Testis (tissue), 2 donors: ENCODE measurements around the gene BBLN.

Experiments used
- POLR2A ChIP-seq: fragments of 450-650 bp; IDR thresholded peaks from one replicate; pipeline ENCODE4 v1.6.1; 2017; ENCODE audit warnings: antibody characterized with exemption, mild to moderate bottlenecking, moderate library complexity
- TF ChIP-seq, protein P1 (sequence below), 3 experiments: fragments of 450-650 bp in 2 of 3; fragments of 200-600 bp in 1 of 3; sonication (generic) in 1 of 3; IDR thresholded peaks; one replicate each; pipeline ENCODE4 v1.5.1; 2016 to 2019; ENCODE audit warnings: antibody characterized with exemption in 3 of 3, mild to moderate bottlenecking in 2 of 3, moderate library complexity in 1 of 3

DNA sequence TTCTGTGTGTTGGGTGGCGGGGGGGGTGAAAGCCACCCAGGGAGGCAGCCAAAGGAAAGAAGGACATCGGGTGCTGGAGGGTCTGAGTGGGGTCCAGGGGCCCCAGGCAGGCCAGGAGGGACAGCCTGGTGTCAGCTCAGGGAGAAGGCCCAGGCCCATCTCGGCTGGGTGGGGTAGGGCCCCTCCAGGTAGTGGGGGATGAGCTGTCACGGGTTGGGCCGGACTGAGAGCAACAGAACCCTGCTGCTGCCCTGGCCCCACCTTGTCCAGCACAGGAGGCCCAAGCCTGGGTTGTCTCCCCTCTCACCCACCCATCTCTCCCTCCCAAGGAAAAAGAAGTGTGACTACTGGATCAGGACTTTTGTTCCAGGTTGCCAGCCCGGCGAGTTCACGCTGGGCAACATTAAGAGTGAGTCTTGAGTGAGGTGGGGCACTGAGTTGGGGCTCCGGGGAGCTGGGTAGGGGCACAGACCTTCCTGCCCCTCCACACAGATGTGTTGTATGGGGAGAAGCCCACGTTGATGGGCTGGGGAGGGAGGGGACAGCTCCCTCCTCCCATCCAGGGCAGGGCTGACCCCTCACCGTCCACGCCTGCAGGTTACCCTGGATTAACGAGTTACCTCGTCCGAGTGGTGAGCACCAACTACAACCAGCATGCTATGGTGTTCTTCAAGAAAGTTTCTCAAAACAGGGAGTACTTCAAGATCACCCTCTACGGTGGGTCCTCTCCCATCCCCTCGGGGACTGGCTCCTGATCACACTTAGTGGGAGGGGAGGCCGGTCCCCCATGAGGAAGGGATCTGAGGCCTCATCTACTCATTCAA lies 8.5 kb upstream of the BBLN start:
- TF ChIP-seq, protein P1, sequence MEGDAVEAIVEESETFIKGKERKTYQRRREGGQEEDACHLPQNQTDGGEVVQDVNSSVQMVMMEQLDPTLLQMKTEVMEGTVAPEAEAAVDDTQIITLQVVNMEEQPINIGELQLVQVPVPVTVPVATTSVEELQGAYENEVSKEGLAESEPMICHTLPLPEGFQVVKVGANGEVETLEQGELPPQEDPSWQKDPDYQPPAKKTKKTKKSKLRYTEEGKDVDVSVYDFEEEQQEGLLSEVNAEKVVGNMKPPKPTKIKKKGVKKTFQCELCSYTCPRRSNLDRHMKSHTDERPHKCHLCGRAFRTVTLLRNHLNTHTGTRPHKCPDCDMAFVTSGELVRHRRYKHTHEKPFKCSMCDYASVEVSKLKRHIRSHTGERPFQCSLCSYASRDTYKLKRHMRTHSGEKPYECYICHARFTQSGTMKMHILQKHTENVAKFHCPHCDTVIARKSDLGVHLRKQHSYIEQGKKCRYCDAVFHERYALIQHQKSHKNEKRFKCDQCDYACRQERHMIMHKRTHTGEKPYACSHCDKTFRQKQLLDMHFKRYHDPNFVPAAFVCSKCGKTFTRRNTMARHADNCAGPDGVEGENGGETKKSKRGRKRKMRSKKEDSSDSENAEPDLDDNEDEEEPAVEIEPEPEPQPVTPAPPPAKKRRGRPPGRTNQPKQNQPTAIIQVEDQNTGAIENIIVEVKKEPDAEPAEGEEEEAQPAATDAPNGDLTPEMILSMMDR (IDR thresholded peaks at IDR 0.05), result no peak
- TF ChIP-seq POLR2A, result no peak
